D721Med (cell line): ENCODE data around the gene ENKUR.

ENCODE experiments used
- DNase-seq: peaks from one replicate; pipeline ENCODE4 v3.0.0; 2011; ENCODE audit warnings: low spot score; ENCODE audit not compliant: insufficient read length
- FAIRE-seq: peaks from 2 replicates; lab custom pipeline; 2011; peaks lifted over from hg19 to GRCh38; lab: Jason Lieb, UNC
- TF ChIP-seq, protein P1 (sequence below): IDR thresholded peaks from 2 replicates; pipeline ENCODE4 v1.5.1; 2012; ENCODE audit warnings: mild to moderate bottlenecking, control low read depth; ENCODE audit not compliant: insufficient read depth; ENCODE audit errors: missing control alignments

Gene ENKUR

DNA sequence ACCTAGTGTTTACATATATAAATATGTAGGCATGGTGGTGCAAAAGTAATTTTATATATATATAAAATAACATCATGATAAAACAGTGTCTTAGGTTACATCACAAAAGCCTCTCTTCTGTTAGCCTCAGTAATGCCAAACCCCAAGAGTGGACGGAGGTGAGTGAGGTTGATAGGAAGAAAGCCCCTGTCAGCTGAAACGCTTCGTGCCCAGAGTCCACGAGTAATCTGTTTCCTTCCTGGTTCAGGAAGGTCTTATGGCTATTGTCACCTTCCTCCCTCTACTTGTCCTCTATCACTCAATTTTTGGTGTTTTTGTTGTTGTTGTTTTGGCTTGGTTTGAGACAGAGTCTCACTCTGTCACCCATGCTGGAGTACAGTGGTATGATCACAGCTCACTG, 41.9 kb upstream of the ENKUR start:
- FAIRE-seq (no peak), DNase-seq (no peak)
- TF ChIP-seq, protein P1, sequence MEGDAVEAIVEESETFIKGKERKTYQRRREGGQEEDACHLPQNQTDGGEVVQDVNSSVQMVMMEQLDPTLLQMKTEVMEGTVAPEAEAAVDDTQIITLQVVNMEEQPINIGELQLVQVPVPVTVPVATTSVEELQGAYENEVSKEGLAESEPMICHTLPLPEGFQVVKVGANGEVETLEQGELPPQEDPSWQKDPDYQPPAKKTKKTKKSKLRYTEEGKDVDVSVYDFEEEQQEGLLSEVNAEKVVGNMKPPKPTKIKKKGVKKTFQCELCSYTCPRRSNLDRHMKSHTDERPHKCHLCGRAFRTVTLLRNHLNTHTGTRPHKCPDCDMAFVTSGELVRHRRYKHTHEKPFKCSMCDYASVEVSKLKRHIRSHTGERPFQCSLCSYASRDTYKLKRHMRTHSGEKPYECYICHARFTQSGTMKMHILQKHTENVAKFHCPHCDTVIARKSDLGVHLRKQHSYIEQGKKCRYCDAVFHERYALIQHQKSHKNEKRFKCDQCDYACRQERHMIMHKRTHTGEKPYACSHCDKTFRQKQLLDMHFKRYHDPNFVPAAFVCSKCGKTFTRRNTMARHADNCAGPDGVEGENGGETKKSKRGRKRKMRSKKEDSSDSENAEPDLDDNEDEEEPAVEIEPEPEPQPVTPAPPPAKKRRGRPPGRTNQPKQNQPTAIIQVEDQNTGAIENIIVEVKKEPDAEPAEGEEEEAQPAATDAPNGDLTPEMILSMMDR = no peak

DNA sequence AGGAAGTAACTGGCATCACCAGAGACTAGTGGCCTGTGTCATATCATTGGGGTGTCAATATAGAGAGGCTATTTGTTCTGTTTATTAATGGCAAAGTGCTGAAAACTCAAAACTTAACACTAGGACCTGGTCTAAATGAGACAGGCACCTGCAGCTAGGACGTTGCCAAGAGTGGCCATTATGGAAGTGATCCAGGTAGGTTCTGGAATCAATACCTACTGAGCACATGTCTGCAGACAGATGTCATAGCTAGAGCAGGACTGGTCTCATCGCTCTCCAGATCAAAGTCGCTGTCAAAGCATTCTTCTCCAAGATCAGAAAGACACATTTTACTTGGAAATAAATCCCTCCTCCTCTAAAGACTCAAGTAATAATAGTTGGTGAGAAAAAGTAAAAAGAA, 40.8 kb upstream of the ENKUR start:
- TF ChIP-seq, protein P1 = no peak
- DNase-seq (no peak), FAIRE-seq (no peak)

DNA sequence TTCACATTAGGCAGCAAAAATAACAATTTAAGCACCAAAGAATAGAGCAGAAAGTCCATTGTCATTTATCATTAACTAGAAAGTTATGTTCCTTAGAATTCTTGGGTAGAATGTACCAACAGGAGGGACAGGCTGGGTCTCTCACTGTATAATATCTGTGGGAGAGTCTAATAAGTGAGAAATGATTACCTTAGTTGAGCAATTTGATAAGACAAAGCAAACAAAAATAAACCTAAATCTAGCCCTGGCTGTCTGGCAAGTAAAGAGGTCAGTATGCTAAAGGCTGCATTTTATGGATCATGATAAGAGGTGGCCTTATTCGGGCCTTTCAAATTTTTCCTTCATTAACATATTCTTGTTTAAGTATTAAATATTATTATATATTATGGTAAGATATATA, 36.1 kb upstream of the ENKUR start:
- TF ChIP-seq, protein P1 = no peak
- DNase-seq (no peak), FAIRE-seq (no peak)

DNA sequence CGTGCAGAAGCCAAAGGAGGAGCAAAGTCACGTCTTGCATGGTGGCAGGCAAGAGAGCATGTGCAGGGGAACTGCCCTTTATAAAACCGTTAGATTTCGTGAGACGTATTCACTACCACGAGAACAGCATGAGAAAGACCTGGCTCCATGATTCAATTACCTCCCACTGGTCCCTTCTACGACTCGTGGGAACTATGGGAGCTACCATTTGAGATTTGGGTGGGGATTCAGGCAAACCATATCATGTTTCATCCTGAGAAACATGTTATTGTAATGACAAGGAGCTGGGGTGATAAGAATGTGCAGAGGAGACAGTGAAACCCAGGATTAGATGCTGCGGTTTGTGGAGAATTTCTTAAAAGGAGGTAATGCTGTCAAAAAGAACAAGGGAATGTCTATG, 34.4 kb upstream of the ENKUR start:
- FAIRE-seq (no peak), DNase-seq (no peak)
- TF ChIP-seq, protein P1 = no peak

DNA sequence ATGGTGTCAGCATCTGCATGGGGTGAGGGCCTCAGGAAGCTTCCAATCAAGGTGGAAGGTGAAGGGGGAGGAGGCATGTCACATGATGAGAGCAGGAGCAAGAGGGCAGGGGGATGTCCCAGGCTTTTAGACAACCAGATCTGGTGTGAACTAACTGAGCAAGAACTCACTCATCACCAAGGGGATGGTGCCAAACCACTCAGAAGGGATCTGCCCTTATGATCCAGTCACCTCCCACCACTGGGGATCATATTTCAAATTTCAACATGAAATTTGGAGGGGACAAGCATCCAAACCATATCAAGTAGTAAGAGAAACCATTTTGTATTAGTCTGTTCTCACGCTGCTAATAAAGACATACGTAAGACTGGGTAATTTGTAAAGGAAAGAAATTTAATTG, 34.0 kb upstream of the ENKUR start:
- FAIRE-seq (no peak), DNase-seq (no peak)
- TF ChIP-seq, protein P1 = no peak

DNA sequence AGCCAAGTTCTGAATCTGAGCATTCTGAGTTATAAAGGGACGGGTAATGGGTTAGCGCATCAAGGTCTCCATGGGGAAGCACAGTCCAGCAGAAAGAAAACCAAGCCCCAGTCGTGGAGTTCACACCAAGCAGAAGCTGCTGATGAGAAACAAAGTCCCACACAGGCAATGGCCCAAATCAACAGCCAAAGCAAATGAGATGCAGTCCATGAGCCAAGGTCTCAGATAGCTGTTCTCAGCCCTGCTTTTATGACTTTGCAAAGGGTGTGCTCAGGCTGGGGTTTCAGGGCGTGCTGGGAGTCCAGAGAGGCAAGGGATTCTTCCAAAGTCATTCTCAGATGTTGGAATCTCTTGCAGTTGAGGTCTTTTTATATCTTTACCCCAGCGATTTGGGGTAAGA, 32.5 kb upstream of the ENKUR start:
- DNase-seq (no peak), FAIRE-seq (no peak)
- TF ChIP-seq, protein P1 = no peak

DNA sequence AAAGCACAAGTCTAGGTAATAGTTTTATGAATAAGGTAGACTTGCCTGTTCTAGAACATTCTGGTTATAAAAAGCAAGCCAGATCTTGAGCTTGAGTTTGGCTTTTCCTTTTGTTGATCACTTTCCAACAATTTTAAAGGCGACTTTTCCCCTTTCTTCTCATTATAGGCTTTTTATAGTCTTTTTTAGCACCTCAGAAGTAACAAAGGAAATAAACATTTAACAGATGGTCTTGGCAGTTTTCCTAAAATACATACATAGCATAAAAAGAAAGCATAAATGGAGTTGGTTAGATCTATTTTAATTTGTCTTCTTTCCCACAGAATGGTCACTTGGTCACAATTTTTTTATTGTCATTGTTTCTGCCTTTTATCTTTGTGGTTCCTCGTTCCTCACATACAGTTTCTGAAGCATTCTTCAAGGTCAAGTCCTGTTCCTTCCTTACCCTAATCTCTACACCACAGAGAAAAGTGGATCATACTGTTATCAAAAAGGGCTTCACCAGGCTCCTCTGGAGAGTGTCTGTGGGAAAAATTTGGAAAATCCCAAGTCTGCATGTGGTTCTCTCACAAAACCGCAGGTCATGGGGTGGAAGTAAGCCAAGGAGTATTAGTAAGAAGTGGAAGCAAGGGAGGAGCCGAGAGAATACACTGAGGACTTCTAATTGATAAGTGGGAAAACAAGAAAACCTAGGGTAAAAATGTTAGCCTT, 31.8 kb upstream of the ENKUR start:
- FAIRE-seq (no peak), DNase-seq (no peak)
- TF ChIP-seq, protein P1 = no peak
